ENCODE data around the gene ARHGAP31.

GRCh38 chr3:119279584-119280243 lies 14.5 kb upstream of the ARHGAP31 start:
- no peak for TF ChIP-seq POLR2A (IDR thresholded peaks at IDR 0.05; ENCODE audit: low read length)
- no peak for TF ChIP-seq GATA1 (IDR thresholded peaks at IDR 0.05; ENCODE audit: low read depth, low read length)
